Measurements from ENCODE around the gene ABCC2.

ABCC2 gene

DNA sequence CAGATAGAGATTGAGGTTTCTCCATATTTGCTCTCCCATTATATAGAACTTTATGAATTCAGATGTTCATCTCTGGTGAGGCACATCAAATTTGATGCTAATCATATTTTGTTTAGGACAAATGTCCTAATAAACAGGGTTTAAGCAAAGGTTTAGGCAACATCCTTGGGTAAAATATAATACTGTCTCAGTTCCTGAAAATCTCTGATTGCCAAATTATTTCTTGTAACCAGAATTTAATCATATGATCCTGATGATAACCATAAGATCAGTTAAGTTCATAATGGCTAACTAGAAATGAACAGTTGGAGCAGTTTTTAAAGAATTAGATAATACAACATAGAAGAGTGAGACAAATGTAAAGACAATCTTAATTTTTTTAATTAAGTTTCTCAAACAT is 31.8 kb upstream of the ABCC2 start:
- Histone ChIP-seq H3K27ac (ENCODE audit: low read length) (no peak overlapping the region), H3K4me1 (ENCODE audit: control insufficient read depth, insufficient read depth, low read length) (no peaks in the 10 kb centered on the region), H3K4me3 (ENCODE audit: low read length) (no peak overlapping the region), H3K9me3 (ENCODE audit: control insufficient read depth, insufficient read depth, low read length) (no peaks in the 10 kb centered on the region), H3K27me3 (ENCODE audit: control insufficient read depth, insufficient read depth, low read length) (no peaks in the 10 kb centered on the region; the same call in 1 of the 2 replicates), H3K36me3 (ENCODE audit: control insufficient read depth, insufficient read depth, low read length) (peaks cover 11% of the 10 kb centered on the region; the same call in 1 of the 2 replicates)
- DNase-seq (ENCODE audit: low read depth, low spot score), result no peak

DNA sequence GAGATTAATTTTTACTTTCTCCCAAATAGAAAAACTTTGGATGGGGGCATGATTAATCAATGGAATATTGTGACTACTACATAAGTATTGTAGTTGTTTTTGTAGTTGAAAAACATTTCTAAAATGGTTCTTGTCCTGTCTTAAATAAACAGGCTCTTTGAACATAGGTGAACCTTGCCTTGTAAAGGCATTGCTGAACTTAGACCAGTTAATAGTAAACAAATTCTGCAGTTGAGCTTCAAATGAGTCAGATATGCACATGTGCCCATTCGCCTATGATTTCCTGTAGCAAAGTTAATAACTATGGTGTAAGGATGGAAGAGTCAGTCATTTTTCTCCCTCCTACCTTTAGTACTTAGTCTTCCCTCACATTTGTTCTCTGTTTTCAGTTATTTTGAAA is 27.8 kb upstream of the ABCC2 start:
- WGBS (ENCODE audit: insufficient coverage, insufficient read length), result no CpG with 5 or more reads among the region's 1 CpG
- peaks cover 8% of the 10 kb centered on the region; the same call in 1 of the 2 replicates for H3K36me3 ChIP-seq (ENCODE audit: control insufficient read depth, insufficient read depth, low read length)
- no peaks in the 10 kb centered on the region for H3K9me3 ChIP-seq (ENCODE audit: control insufficient read depth, insufficient read depth, low read length)
- no peak overlapping the region for H3K4me3 ChIP-seq (ENCODE audit: low read length)
- H3K27ac ChIP-seq (ENCODE audit: low read length), result no peak overlapping the region
- no peak for DNase-seq (ENCODE audit: low read depth, low spot score)
- no peaks in the 10 kb centered on the region for H3K27me3 ChIP-seq (ENCODE audit: control insufficient read depth, insufficient read depth, low read length)
- H3K4me1 ChIP-seq (ENCODE audit: control insufficient read depth, insufficient read depth, low read length), result no peaks in the 10 kb centered on the region

DNA sequence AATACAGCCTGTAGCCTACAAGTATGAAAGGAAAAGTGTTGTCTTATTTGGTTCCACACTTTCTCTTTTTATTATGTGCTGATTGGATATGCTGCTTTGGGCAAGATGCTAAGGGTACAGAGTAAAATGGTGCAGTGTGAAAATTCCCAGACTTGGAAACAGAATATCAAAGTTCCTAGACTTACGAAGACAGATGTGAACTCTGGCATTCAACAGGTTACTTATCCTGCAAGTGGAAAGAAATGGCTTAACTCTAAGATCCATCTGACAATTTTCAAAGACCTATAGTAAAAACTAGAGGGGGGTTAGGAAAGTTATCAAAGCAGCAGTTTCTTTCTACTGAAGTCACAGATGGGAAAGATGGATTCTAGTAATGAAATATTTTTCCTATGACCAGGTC is 26.3 kb upstream of the ABCC2 start:
- H3K36me3 ChIP-seq (ENCODE audit: control insufficient read depth, insufficient read depth, low read length), result peaks cover 8% of the 10 kb centered on the region; the same call in 1 of the 2 replicates

DNA sequence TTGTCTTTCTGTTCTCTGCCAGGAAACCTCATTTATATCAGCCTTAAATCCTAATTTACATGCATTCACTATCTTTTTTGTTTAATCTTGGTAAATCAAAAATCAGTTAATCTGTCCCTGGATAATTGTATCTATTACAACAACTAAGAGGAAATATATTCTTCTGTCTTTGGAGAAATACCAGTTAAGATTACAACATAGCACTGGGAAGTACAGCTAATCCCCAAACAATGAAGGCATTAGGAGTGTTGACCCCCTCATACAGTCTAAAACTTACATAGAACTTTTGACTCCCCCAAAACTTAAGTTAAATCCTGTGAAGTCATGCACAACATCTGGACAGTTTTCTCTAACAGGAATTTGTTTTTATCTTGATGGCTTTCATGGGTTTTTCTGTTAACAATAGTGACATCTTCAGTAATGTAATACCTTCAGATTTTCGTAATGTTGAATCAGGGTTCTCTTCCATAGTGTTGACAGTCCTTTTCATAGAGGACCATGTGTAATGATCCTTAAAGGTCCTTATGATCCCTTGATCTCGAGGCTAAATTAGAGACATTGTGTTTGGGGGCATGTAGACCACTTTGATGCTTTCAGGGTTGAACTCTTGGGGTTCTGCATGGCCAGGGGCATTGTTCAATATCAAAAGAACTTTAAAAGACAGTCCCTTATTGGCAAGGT is 24.1 kb upstream of the ABCC2 start:
- no peak overlapping the region for H3K27ac ChIP-seq (ENCODE audit: low read length)
- H3K4me3 ChIP-seq (ENCODE audit: low read length), result no peak overlapping the region
- H3K27me3 ChIP-seq (ENCODE audit: control insufficient read depth, insufficient read depth, low read length), result no peaks in the 10 kb centered on the region
- peaks cover 8% of the 10 kb centered on the region; the same call in 1 of the 2 replicates for H3K36me3 ChIP-seq (ENCODE audit: control insufficient read depth, insufficient read depth, low read length)
- no peaks in the 10 kb centered on the region for H3K9me3 ChIP-seq (ENCODE audit: control insufficient read depth, insufficient read depth, low read length)
- H3K4me1 ChIP-seq (ENCODE audit: control insufficient read depth, insufficient read depth, low read length), result no peaks in the 10 kb centered on the region
- WGBS (ENCODE audit: insufficient coverage, insufficient read length), result no CpG with 5 or more reads among the region's 2 CpGs
- DNase-seq (ENCODE audit: low read depth, low spot score), result no peak

More for the DNA sequence above, 26.3 kb upstream of the ABCC2 start:
- no peak overlapping the region for H3K27ac ChIP-seq (ENCODE audit: low read length)
- H3K27me3 ChIP-seq (ENCODE audit: control insufficient read depth, insufficient read depth, low read length), result no peaks in the 10 kb centered on the region
- no peaks in the 10 kb centered on the region for H3K9me3 ChIP-seq (ENCODE audit: control insufficient read depth, insufficient read depth, low read length)
- no peak overlapping the region for H3K4me3 ChIP-seq (ENCODE audit: low read length)
- DNase-seq (ENCODE audit: low read depth, low spot score), result no peak
- WGBS (ENCODE audit: insufficient coverage, insufficient read length), result no CpG with 5 or more reads among the region's 1 CpG
- no peaks in the 10 kb centered on the region for H3K4me1 ChIP-seq (ENCODE audit: control insufficient read depth, insufficient read depth, low read length)

DNA sequence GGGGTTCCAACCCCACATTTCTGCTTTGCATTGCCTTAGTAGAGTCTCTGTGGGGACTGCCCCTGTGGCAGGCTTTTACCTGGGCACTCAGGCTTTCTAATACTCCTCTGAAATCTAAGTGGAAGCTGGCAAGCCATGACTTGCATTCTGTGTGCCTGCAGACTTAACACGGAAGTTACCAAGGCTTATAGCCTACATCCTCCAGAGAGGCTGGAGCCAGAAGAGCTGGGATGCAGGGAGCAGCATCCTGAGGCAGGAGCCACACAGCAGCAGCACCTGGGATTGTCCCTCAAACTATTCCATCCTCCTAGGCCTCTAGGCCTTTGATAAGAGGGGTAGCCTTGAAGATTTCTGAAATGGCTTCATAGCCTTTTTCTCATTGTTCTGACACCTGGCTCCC is 22.1 kb upstream of the ABCC2 start:
- H3K36me3 ChIP-seq (ENCODE audit: control insufficient read depth, insufficient read depth, low read length), result peaks cover 5% of the 10 kb centered on the region; the same call in 1 of the 2 replicates
- no CpG with 5 or more reads among the region's 1 CpG for WGBS (ENCODE audit: insufficient coverage, insufficient read length)
- H3K4me3 ChIP-seq (ENCODE audit: low read length), result no peak overlapping the region
- no peaks in the 10 kb centered on the region for H3K27me3 ChIP-seq (ENCODE audit: control insufficient read depth, insufficient read depth, low read length)
- H3K4me1 ChIP-seq (ENCODE audit: control insufficient read depth, insufficient read depth, low read length), result no peaks in the 10 kb centered on the region
- no peak overlapping the region for H3K27ac ChIP-seq (ENCODE audit: low read length)
- DNase-seq (ENCODE audit: low read depth, low spot score), result no peak
- no peaks in the 10 kb centered on the region for H3K9me3 ChIP-seq (ENCODE audit: control insufficient read depth, insufficient read depth, low read length)

DNA sequence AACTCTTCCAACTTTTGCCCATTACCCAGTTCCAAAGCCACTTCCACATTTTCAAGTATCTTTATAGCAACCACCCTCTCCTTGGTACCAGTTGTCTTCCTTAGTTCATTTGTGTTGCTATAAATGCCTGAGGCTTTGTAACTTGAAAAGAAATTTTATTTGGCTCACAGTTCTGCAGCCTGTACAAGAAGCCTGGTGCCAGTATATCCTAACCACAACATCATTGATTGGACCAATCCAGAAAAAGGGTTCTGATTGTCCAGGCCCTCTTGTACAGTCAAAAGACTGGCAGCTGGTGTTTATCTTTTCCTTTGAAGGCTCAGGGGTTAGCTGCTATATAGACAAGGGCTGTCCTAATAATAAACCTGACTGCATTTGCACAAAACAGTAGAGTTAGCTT is 21.1 kb upstream of the ABCC2 start:
- DNase-seq (ENCODE audit: low read depth, low spot score), result no peak
- Histone ChIP-seq H3K36me3 (ENCODE audit: control insufficient read depth, insufficient read depth, low read length) (peaks cover 3% of the 10 kb centered on the region; the same call in 1 of the 2 replicates), H3K9me3 (ENCODE audit: control insufficient read depth, insufficient read depth, low read length) (no peaks in the 10 kb centered on the region), H3K27me3 (ENCODE audit: control insufficient read depth, insufficient read depth, low read length) (no peaks in the 10 kb centered on the region), H3K4me3 (ENCODE audit: low read length) (no peak overlapping the region), H3K4me1 (ENCODE audit: control insufficient read depth, insufficient read depth, low read length) (no peaks in the 10 kb centered on the region), H3K27ac (ENCODE audit: low read length) (no peak overlapping the region)

DNA sequence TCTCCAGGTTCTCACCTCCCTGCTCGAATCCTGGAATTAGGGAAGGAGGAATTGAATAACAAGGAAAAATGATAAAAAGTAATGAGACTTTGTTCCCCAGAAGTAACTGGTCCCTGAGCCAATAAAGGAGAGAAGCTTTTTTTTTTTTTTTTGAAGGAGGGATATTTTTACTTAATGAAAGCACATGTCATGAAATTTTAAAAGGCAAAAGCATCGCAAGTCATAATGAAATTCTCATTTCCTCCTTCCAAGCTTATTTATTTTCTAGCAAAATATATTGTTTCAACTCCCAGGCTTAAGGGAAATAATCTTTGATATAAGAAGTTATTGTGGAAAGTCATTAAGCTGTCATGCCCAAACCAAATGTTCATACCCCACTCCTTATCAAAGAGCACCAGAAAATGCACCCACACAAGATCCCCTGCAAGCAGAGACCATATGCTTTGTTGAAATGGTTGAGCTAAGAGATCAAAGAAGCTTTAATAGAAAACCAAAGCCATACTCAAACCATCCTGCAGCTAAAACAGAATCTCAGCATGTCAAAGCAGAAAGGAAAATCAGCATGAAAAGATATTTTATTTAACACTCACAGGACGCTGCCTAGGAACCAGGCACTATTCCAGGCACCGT is 16.7 kb upstream of the ABCC2 start:
- DNase-seq (ENCODE audit: low read depth, low spot score), result no peak
- no peak overlapping the region for H3K27ac ChIP-seq (ENCODE audit: low read length)
- H3K4me1 ChIP-seq (ENCODE audit: control insufficient read depth, insufficient read depth, low read length), result no peaks in the 10 kb centered on the region
- H3K4me3 ChIP-seq (ENCODE audit: low read length), result no peak overlapping the region
- WGBS (ENCODE audit: insufficient coverage, insufficient read length), result no CpG with 5 or more reads among the region's 4 CpGs
- no peaks in the 10 kb centered on the region for H3K27me3 ChIP-seq (ENCODE audit: control insufficient read depth, insufficient read depth, low read length)
- H3K9me3 ChIP-seq (ENCODE audit: control insufficient read depth, insufficient read depth, low read length), result no peaks in the 10 kb centered on the region
- H3K36me3 ChIP-seq (ENCODE audit: control insufficient read depth, insufficient read depth, low read length), result no peaks in the 10 kb centered on the region

DNA sequence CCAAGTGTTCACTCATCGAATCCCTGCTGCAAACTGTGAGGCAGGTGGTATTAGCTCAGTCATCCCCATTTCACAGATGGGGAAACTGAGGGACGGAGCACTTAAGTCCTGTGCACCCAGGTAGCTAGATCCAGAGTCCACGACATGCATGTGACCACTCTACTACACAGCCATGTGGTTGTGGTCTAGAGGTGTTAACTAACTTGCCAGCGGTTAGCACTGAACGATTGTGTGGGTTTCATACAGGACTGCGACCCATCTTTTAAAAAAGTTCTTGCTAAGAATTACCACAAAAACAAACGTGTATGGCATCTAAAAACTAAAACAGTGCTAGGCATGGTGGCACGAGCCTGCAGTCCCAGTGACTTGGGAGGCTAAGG is 16.1 kb upstream of the ABCC2 start:
- no peak overlapping the region for H3K27ac ChIP-seq (ENCODE audit: low read length)
- no peaks in the 10 kb centered on the region for H3K36me3 ChIP-seq (ENCODE audit: control insufficient read depth, insufficient read depth, low read length)
- no peak for DNase-seq (ENCODE audit: low read depth, low spot score)
- no CpG with 5 or more reads among the region's 8 CpGs for WGBS (ENCODE audit: insufficient coverage, insufficient read length)
- no peaks in the 10 kb centered on the region for H3K9me3 ChIP-seq (ENCODE audit: control insufficient read depth, insufficient read depth, low read length)
- no peaks in the 10 kb centered on the region for H3K27me3 ChIP-seq (ENCODE audit: control insufficient read depth, insufficient read depth, low read length)
- H3K4me1 ChIP-seq (ENCODE audit: control insufficient read depth, insufficient read depth, low read length), result no peaks in the 10 kb centered on the region
- H3K4me3 ChIP-seq (ENCODE audit: low read length), result no peak overlapping the region

DNA sequence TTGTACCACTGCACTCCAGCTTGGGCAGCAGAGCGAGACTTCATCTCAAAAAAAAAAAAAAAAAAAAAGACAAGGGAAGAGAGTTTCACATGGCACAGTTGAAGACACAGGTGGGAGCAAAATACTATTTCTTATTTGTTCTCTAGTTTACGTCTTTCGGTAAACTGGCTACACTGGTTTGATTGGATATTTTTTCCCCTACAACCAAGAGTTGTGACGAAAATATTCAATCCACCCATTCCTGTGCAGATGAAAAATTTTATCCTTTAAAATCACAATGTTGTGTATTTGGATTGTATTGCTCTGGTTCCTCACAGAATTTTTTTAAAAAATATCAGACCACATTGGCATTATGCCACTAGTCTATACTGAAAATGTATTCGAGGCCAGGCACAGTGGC is 14.5 kb upstream of the ABCC2 start:
- Histone ChIP-seq H3K4me3 (ENCODE audit: low read length) (no peak overlapping the region), H3K4me1 (ENCODE audit: control insufficient read depth, insufficient read depth, low read length) (no peaks in the 10 kb centered on the region), H3K27me3 (ENCODE audit: control insufficient read depth, insufficient read depth, low read length) (no peaks in the 10 kb centered on the region), H3K36me3 (ENCODE audit: control insufficient read depth, insufficient read depth, low read length) (no peaks in the 10 kb centered on the region), H3K9me3 (ENCODE audit: control insufficient read depth, insufficient read depth, low read length) (no peaks in the 10 kb centered on the region), H3K27ac (ENCODE audit: low read length) (no peak overlapping the region)
- DNase-seq (ENCODE audit: low read depth, low spot score), result no peak
- WGBS (ENCODE audit: insufficient coverage, insufficient read length), result no CpG with 5 or more reads among the region's 5 CpGs

DNA sequence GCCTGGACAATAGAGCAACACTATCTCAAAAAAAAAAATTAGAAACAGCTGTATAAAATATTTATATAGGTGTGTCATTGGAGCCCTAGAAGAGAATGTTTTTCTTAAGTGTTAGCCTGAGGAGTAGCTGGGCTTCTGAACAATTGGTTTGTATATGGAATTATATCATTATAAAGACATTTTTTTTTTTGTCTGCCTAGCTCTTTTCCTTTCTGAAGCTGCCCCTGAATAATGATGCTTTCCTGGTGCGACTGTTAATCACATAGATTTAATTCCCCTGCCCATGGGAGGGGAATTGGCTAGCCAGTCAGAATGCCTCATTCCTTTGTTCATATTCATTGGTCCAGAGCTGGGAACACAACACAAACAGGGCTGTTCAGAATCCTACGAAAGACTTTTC is 13.9 kb upstream of the ABCC2 start:
- Histone ChIP-seq H3K27ac (ENCODE audit: low read length) (no peak overlapping the region), H3K9me3 (ENCODE audit: control insufficient read depth, insufficient read depth, low read length) (no peaks in the 10 kb centered on the region), H3K4me3 (ENCODE audit: low read length) (no peak overlapping the region), H3K27me3 (ENCODE audit: control insufficient read depth, insufficient read depth, low read length) (no peaks in the 10 kb centered on the region), H3K4me1 (ENCODE audit: control insufficient read depth, insufficient read depth, low read length) (no peaks in the 10 kb centered on the region), H3K36me3 (ENCODE audit: control insufficient read depth, insufficient read depth, low read length) (no peaks in the 10 kb centered on the region)
- WGBS (ENCODE audit: insufficient coverage, insufficient read length), result no CpG with 5 or more reads among the region's 2 CpGs
- DNase-seq (ENCODE audit: low read depth, low spot score), result no peak

DNA sequence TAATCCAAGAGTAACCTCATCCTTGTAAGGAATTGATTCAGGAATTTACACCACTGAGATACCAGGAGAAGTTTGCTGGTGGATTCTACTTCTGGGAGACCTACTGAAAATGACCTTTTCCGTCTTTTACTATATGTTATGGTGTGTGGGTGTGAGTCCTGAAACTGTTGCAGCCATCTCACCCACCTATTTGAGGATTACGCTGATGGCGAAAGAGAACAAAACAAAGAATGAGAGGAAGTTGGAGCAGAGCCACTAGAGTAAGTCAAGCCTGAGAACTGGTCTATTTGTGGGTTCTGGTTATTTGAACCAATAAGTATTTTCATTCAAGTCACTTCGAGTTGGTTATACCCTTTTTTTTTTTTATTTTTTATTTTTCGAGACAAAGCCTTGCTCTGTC is 12.7 kb upstream of the ABCC2 start:
- no peaks in the 10 kb centered on the region for H3K9me3 ChIP-seq (ENCODE audit: control insufficient read depth, insufficient read depth, low read length)
- H3K4me3 ChIP-seq (ENCODE audit: low read length), result no peak overlapping the region
- H3K27me3 ChIP-seq (ENCODE audit: control insufficient read depth, insufficient read depth, low read length), result no peaks in the 10 kb centered on the region
- DNase-seq (ENCODE audit: low read depth, low spot score), result no peak
- H3K4me1 ChIP-seq (ENCODE audit: control insufficient read depth, insufficient read depth, low read length), result no peaks in the 10 kb centered on the region
- WGBS (ENCODE audit: insufficient coverage, insufficient read length), result no CpG with 5 or more reads among the region's 5 CpGs
- no peaks in the 10 kb centered on the region for H3K36me3 ChIP-seq (ENCODE audit: control insufficient read depth, insufficient read depth, low read length)
- no peak overlapping the region for H3K27ac ChIP-seq (ENCODE audit: low read length)

Data from iPS DF 6.9 (cell line).